TTC549 (cell line): Measurements from ENCODE around the gene REXO1.

Experiments
- FAIRE-seq: peaks from 2 replicates; lab custom pipeline; 2012; peaks lifted over from hg19 to GRCh38; lab: Jason Lieb, UNC

Gene REXO1

GRCh38 chr19:1790054-1790792, 58.1 kb downstream of the REXO1 start:
- FAIRE-seq: no peak

GRCh38 chr19:1789261-1790041, 58.8 kb downstream of the REXO1 start:
- FAIRE-seq: no peak

GRCh38 chr19:1787116-1787515, 61.2 kb downstream of the REXO1 start:
- FAIRE-seq: no peak

GRCh38 chr19:1786668-1787067, 61.6 kb downstream of the REXO1 start:
- FAIRE-seq: no peak

GRCh38 chr19:1785310-1785709, 63.0 kb downstream of the REXO1 start:
- FAIRE-seq: no peak

GRCh38 chr19:1783874-1784273, 64.4 kb downstream of the REXO1 start:
- no peak for FAIRE-seq

GRCh38 chr19:1783354-1783753, 64.9 kb downstream of the REXO1 start:
- no peak for FAIRE-seq

- no peak for FAIRE-seq
These were observed 65.8 kb downstream of the REXO1 start for GRCh38 chr19:1782521-1782920.

- FAIRE-seq: no peak
These were observed 67.9 kb downstream of the REXO1 start for GRCh38 chr19:1780272-1780958.

- no peak for FAIRE-seq
These were observed 68.7 kb downstream of the REXO1 start for GRCh38 chr19:1779574-1779973.

GRCh38 chr19:1777149-1777548, 71.1 kb downstream of the REXO1 start:
- no peak for FAIRE-seq

- FAIRE-seq: no peak
These were observed 71.6 kb downstream of the REXO1 start for GRCh38 chr19:1776606-1777147.

GRCh38 chr19:1775951-1776605, 72.2 kb downstream of the REXO1 start:
- FAIRE-seq: no peak

- no peak for FAIRE-seq
These were observed 73.1 kb downstream of the REXO1 start for GRCh38 chr19:1774989-1775772.

- no peak for FAIRE-seq
These were observed 75.1 kb downstream of the REXO1 start for GRCh38 chr19:1773184-1773583.

GRCh38 chr19:1770866-1771576, 77.3 kb downstream of the REXO1 start:
- FAIRE-seq: no peak

- no peak for FAIRE-seq
These were observed 78.7 kb downstream of the REXO1 start for GRCh38 chr19:1769645-1769985.

- FAIRE-seq: no peak
These were observed 79.2 kb downstream of the REXO1 start for GRCh38 chr19:1768918-1769644.

- FAIRE-seq: no peak
These were observed 80.0 kb downstream of the REXO1 start for GRCh38 chr19:1768248-1768647.

- FAIRE-seq: no peak
These were observed 80.8 kb downstream of the REXO1 start for GRCh38 chr19:1767464-1767933.
